Fibroblast of pulmonary artery (primary cell): Measurements from ENCODE around the gene TPCN2.

Source experiments
- DNase-seq: peaks from one replicate; pipeline ENCODE4 v3.0.0-alpha.2; 2010; ENCODE audit warnings: low read depth
- H3K4me3 ChIP-seq: replicated peaks from 2 replicates; pipeline ENCODE4 v1.5.1; 2011; ENCODE audit warnings: low read depth, mild to moderate bottlenecking, control low read depth, low read length, moderate library complexity
- CTCF ChIP-seq: IDR thresholded peaks from 2 replicates; pipeline ENCODE4 v1.5.1; 2011; ENCODE audit warnings: mild to moderate bottlenecking, control low read depth, low read length, inconsistent platforms; ENCODE audit errors: missing control alignments

The TPCN2 gene

GRCh38 chr11:69050592-69051380 lies 2.1 kb downstream of the TPCN2 start:
- DNase-seq = no peak
- no peak for TF ChIP-seq CTCF
- no peak overlapping the region for H3K4me3 ChIP-seq

- DNase-seq = no peak
- H3K4me3 ChIP-seq = no peak overlapping the region
- no peak for TF ChIP-seq CTCF
Observed at GRCh38 chr11:69051381-69052342, 2.9 kb downstream of the TPCN2 start.

GRCh38 chr11:69052343-69053168 lies 3.8 kb downstream of the TPCN2 start:
- DNase-seq = no peak
- no peak for TF ChIP-seq CTCF
- H3K4me3 ChIP-seq = no peak overlapping the region

GRCh38 chr11:69053169-69053477 lies 4.4 kb downstream of the TPCN2 start:
- no peak for DNase-seq
- H3K4me3 ChIP-seq = no peak overlapping the region
- TF ChIP-seq CTCF = no peak

- DNase-seq = no peak
- no peak for TF ChIP-seq CTCF
- no peak overlapping the region for H3K4me3 ChIP-seq
Observed at GRCh38 chr11:69053546-69054396, 5.0 kb downstream of the TPCN2 start.
